ENCODE measurements around the gene BICDL1. TPM values are rescaled to one million over a fixed set of nuclear protein-coding genes. Genes with fewer than 3 reads are reported as not detected.

The BICDL1 gene
- total and polyA plus RNA-seq, 10 of the 15 experiments (the other 5 are each of a cell fraction or from before 2014, with no cell fraction given), result 0.72 to 12.3 (median 4.2) TPM

DNA sequence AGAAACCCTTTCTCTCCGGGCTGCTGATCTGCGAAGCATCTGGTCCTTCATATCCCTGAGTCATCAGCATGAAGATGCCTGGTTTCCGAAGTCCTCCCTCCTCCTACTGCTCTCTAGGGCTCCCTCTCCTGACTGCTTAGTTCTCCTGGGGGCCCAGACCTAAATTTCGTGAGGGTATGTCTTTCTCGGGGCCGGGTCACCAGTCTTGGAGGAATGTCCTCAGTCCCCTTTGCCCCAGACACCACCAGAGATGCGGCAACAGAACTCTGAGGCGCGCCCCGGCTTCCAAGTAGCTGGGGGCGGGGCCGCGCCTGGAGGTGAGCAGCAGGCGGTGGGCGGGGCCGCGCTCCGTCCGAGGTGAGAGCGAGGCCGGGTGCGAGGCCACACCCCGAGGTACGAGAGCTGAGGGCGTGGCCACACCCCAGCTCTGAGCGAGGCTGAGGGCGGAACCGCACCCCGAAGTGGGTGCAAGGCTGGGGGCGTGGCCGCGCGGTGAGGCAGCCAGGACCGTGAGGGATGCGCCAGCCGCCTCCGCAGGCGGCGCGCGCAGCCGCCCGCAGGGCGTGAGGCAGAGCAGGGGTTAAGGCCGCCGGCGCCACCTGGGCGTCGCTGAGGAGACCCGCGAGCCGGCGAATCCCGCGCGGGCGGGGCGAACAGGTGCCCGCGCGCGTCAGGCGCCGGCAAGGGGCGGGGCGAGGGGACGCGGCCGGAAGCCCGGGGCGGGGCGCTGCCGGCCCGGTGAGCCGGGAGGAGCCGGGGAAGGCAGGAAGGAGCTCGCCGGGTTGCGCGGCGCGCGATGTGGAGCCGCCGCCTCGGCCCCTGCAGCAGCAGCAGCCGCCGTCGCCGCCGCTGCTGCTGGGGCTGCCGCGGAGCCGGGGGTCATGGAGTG lies at the start of gene BICDL1 (continued):
- TF ChIP-seq NR2C2 (IDR thresholded peaks at IDR 0.05; ENCODE audit: borderline replicate concordance, control insufficient read depth, insufficient read length, low read depth), result no peak
- TF ChIP-seq ZSCAN29 (IDR thresholded peaks at IDR 0.05), result no peak
- no peak for TF ChIP-seq CHD2 (IDR thresholded peaks at IDR 0.05; ENCODE audit: borderline replicate concordance, low read depth, low read length)
- no peak for TF ChIP-seq NFXL1 (IDR thresholded peaks at IDR 0.05; ENCODE audit: borderline replicate concordance)
- TF ChIP-seq RUNX3 (IDR thresholded peaks at IDR 0.05; ENCODE audit: low read length), result peak; percentile 21; the same call in 1 of the 2 replicates
- TF ChIP-seq, protein P1, sequence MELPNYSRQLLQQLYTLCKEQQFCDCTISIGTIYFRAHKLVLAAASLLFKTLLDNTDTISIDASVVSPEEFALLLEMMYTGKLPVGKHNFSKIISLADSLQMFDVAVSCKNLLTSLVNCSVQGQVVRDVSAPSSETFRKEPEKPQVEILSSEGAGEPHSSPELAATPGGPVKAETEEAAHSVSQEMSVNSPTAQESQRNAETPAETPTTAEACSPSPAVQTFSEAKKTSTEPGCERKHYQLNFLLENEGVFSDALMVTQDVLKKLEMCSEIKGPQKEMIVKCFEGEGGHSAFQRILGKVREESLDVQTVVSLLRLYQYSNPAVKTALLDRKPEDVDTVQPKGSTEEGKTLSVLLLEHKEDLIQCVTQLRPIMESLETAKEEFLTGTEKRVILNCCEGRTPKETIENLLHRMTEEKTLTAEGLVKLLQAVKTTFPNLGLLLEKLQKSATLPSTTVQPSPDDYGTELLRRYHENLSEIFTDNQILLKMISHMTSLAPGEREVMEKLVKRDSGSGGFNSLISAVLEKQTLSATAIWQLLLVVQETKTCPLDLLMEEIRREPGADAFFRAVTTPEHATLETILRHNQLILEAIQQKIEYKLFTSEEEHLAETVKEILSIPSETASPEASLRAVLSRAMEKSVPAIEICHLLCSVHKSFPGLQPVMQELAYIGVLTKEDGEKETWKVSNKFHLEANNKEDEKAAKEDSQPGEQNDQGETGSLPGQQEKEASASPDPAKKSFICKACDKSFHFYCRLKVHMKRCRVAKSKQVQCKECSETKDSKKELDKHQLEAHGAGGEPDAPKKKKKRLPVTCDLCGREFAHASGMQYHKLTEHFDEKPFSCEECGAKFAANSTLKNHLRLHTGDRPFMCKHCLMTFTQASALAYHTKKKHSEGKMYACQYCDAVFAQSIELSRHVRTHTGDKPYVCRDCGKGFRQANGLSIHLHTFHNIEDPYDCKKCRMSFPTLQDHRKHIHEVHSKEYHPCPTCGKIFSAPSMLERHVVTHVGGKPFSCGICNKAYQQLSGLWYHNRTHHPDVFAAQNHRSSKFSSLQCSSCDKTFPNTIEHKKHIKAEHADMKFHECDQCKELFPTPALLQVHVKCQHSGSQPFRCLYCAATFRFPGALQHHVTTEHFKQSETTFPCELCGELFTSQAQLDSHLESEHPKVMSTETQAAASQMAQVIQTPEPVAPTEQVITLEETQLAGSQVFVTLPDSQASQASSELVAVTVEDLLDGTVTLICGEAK (IDR thresholded peaks at IDR 0.05; ENCODE audit: borderline replicate concordance), result no peak
- TF ChIP-seq POLR2AphosphoS2 (IDR thresholded peaks at IDR 0.05; ENCODE audit: low read depth, low read length), result no peak
- no peak for TF ChIP-seq RBBP5 (conservative IDR thresholded peaks at IDR 0.05)
- TF ChIP-seq, protein P2, sequence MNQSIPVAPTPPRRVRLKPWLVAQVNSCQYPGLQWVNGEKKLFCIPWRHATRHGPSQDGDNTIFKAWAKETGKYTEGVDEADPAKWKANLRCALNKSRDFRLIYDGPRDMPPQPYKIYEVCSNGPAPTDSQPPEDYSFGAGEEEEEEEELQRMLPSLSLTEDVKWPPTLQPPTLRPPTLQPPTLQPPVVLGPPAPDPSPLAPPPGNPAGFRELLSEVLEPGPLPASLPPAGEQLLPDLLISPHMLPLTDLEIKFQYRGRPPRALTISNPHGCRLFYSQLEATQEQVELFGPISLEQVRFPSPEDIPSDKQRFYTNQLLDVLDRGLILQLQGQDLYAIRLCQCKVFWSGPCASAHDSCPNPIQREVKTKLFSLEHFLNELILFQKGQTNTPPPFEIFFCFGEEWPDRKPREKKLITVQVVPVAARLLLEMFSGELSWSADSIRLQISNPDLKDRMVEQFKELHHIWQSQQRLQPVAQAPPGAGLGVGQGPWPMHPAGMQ (IDR thresholded peaks at IDR 0.05; ENCODE audit: borderline replicate concordance), result no peak
- peak in 1 of 2 experiments; percentile 84; a peak in 2 of 3 replicates for TF ChIP-seq EGR1 (IDR thresholded peaks at IDR 0.05; ENCODE audit: borderline replicate concordance in 1 of 2, low read depth in 2 of 2, low read length in 2 of 2)
- TF ChIP-seq, protein P3, sequence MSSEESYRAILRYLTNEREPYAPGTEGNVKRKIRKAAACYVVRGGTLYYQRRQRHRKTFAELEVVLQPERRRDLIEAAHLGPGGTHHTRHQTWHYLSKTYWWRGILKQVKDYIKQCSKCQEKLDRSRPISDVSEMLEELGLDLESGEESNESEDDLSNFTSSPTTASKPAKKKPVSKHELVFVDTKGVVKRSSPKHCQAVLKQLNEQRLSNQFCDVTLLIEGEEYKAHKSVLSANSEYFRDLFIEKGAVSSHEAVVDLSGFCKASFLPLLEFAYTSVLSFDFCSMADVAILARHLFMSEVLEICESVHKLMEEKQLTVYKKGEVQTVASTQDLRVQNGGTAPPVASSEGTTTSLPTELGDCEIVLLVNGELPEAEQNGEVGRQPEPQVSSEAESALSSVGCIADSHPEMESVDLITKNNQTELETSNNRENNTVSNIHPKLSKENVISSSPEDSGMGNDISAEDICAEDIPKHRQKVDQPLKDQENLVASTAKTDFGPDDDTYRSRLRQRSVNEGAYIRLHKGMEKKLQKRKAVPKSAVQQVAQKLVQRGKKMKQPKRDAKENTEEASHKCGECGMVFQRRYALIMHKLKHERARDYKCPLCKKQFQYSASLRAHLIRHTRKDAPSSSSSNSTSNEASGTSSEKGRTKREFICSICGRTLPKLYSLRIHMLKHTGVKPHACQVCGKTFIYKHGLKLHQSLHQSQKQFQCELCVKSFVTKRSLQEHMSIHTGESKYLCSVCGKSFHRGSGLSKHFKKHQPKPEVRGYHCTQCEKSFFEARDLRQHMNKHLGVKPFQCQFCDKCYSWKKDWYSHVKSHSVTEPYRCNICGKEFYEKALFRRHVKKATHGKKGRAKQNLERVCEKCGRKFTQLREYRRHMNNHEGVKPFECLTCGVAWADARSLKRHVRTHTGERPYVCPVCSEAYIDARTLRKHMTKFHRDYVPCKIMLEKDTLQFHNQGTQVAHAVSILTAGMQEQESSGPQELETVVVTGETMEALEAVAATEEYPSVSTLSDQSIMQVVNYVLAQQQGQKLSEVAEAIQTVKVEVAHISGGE (CRISPR knock-in tag; IDR thresholded peaks at IDR 0.05), result no peak
- no peak for TF ChIP-seq POLR2AphosphoS5 (IDR thresholded peaks at IDR 0.05; ENCODE audit: low read length)
- no peak for TF ChIP-seq RAD21 (IDR thresholded peaks at IDR 0.05; ENCODE audit: insufficient read depth, low read depth, low read length)
- TF ChIP-seq PAX8 (IDR thresholded peaks at IDR 0.05), result no peak
- TF ChIP-seq IKZF1 (conservative IDR thresholded peaks at IDR 0.05), result peak; percentile 70; the same call in 1 of the 2 replicates
